GM19372 (cell line): ENCODE measurements around the gene NFATC2.
A peak's percentile ranks its signal among the peaks of the same experiment; 100 is the strongest.
"Not testable (repeated sequence)": the region's sequence is repeated elsewhere in the genome, so short reads cannot be mapped to it uniquely, and the experiment has no call there.

Experiments
- ATAC-seq: cut with Tn5 transposase; IDR thresholded peaks from one replicate; pipeline ENCODE4 v1.9.1; 2021; ENCODE audit warnings: mild to moderate bottlenecking, low read depth, moderate library complexity; ENCODE audit not compliant: unreplicated experiment

Gene NFATC2

GRCh38 chr20:51482836-51483473 lies 59.6 kb downstream of the NFATC2 start:
- no peak for ATAC-seq

GRCh38 chr20:51481341-51481914 lies 61.1 kb downstream of the NFATC2 start:
- no peak for ATAC-seq

- ATAC-seq = peak; percentile 51
Measured at GRCh38 chr20:51480507-51481270, 61.8 kb downstream of the NFATC2 start.

GRCh38 chr20:51476106-51476505 lies 66.4 kb downstream of the NFATC2 start:
- ATAC-seq = not testable (repeated sequence)

- no peak for ATAC-seq
Measured at GRCh38 chr20:51473771-51474170, 68.7 kb downstream of the NFATC2 start.

DNA sequence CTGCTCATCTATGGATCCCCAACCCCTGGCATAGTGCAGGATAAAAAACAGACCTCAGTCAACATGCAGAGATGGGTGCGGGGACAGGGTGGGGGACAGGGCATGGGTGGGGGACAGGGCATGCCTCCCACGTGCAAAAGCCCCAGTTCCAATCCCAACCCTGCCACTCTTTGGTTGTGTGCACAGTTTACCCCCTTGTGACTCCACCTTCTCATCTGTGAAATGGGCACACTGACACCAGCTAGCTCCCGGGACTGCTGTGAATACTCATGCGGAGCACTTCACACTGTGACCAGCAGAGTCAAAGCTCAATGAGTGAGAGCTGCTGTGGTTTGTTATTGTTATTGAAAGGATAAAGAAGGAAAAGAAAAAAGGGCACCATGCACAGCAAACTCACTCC lies 69.3 kb downstream of the NFATC2 start:
- ATAC-seq = no peak

GRCh38 chr20:51470907-51471411 lies 71.6 kb downstream of the NFATC2 start:
- no peak for ATAC-seq

- no peak for ATAC-seq
Measured at GRCh38 chr20:51470499-51470820, 72.1 kb downstream of the NFATC2 start.

DNA sequence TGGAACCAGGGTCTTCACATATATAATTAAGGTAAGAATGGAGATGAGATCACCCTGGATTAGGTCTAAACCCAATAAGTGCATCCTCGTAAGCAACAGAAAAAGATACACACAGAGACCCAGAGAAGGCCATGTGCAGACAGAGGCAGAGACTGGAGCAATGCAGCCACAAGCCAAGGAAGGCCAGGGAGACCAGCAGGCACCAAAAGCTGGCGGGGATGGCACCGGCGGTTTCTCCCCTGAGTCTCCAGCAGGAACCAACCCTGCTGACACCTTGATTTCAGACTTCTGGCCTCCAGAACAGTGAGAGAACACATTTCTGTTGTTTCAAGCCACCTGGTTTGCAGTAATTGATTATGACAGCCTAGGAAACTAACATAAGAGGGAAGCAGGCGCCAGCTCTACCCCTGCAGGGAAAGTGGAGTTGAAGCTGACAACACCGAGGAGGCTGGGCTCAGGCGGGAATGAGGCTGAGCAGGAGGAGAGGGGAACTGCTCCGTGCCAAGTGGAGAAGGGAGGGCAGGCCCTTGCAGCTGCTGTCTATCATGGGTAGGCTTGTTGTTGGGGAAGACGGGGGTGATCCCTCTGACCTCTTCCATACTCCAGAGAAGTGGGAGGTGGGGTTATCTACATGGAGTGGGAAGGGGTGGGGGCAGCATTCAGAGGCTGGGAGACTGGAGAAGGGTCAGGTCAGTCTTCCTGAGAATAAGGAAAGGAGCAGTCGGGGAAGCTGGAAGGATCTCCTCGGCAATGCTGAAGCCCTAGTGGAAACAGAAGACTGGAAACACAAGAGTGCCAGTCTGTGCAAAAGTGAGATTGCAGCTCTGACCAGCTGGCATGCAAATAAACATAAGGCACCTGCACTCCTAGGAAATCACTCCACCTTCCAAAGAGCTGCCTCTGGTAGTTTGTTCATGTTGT lies 72.7 kb downstream of the NFATC2 start:
- no peak for ATAC-seq

GRCh38 chr20:51469046-51469445 lies 73.5 kb downstream of the NFATC2 start:
- ATAC-seq = no peak

DNA sequence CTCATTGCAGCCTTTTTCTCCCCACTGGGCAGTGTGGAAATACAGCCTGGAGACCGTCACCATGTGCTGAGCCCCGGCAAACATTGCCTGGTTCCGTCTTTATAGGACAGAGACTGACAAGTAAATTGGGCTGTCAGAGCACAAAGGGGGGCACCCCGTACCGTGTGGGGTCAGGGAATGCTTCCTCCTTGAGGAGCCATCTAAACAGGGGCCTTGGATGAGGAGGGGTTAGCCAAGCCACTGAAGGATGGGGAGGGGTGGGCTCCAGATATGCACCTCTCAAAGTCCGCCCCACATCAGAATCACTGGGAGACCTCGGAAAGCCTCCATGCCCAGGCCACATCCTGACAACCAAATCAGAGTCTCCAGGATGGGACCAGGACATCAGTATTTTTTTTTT lies 73.9 kb downstream of the NFATC2 start:
- no peak for ATAC-seq

GRCh38 chr20:51467956-51468626 lies 74.4 kb downstream of the NFATC2 start:
- ATAC-seq = no peak

DNA sequence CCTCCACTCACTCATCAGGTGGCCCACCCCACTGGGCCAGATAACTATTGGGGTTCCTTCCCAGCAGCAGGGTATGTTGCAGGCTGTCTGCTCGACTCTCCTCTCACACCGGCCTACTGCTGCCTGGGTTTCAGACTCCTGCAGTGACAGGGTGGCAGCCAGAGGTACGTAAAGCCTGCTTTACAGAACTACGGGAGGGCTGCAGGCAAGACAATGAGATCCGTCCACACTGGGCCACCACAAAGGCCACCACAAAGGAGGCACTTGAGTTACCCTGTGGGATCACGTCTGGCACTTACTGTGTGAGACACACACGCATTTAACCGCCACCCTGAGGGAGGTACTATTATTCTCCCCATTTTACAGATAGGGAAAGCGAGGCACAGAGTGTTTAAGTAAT lies 78.5 kb downstream of the NFATC2 start:
- no peak for ATAC-seq

GRCh38 chr20:51463560-51463959 lies 79.0 kb downstream of the NFATC2 start:
- no peak for ATAC-seq

DNA sequence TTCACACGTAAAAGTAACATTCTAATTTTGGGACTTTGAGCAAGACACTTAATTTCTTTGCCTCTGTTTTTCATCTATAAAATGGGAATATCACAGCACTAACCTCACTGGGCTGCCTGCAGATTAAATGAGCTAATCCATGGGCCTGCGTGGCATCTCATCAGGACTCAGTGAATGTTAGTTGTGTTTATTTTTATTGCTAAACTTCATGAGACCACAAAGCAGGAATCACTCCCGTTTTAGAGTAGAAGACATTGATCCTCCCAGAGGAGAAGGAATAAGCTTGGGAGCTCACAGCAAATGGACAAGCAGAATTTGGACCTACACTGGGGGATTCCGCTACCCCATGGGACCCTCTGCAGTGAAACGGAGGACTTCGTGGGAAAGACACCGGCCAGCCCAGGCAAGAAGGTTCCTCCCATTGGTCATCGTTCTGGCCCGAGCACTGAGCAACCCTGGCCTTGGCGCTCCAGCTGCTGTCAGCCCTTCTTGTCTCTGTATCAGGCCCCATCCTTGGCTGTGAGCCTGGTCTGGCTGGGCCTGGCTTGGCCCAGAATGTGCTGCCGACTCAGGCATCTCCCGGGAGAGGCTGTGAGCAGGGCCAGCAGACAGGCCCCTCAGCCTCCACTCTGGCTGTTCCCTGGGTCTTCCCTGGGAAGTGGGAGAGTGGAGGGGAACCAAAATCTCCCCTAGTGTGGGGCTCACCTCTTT lies 79.8 kb downstream of the NFATC2 start:
- no peak for ATAC-seq

DNA sequence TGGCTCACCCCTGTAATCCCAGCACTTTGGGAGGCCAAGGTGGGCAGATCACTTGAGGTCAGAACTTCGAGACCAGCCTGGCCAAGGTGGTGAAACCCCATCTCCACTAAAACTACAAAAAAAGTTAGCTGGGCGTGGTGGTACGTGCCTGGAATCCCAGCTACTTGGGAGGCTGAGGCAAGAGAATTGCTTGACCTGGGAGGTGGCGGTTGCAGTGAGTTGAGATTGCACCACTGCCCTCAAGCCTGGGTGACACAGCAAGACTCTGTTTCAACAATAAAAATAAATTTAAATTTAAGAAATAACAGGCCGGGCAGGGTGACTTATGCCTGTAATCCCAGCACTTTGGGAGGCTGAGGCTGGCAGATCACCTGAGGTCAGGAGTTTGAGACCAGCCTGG lies 80.7 kb downstream of the NFATC2 start:
- ATAC-seq = not testable (repeated sequence)

GRCh38 chr20:51461306-51461705 lies 81.2 kb downstream of the NFATC2 start:
- no peak for ATAC-seq

GRCh38 chr20:51460569-51461265 lies 81.8 kb downstream of the NFATC2 start:
- ATAC-seq = peak; percentile 96

- no peak for ATAC-seq
Measured at GRCh38 chr20:51460163-51460562, 82.4 kb downstream of the NFATC2 start.
